Activated T-cell treated with anti-CD3 and anti-CD28 coated beads, Interleukin-2, amount 50 U/mL, for 4 hours (primary cell): Measurements from ENCODE around the gene SLCO2A1. TPM values are rescaled to one million over a fixed set of nuclear protein-coding genes. Genes with fewer than 3 reads are reported as not detected.

ENCODE experiments used
- ATAC-seq, 2 donors: fragments of 200-7000 bp; cut with Tn5 transposase; one replicate each; pipeline ENCODE4 v1.10.0; 2021
- DNase-seq: peaks from one replicate; pipeline ENCODE4 v3.0.0-alpha.2; 2020
- H3K27me3 Mint-ChIP-seq: one replicate; pipeline ENCODE4 v1.8.0; 2021; ENCODE audit warnings: low read depth, mixed read lengths
- H3K36me3 Mint-ChIP-seq: one replicate; pipeline ENCODE4 v1.8.0; 2022; ENCODE audit warnings: mixed read lengths; ENCODE audit not compliant: insufficient read depth
- H3K4me1 Mint-ChIP-seq: one replicate; pipeline ENCODE4 v1.8.0; 2021; ENCODE audit warnings: low read depth, mixed read lengths
- H3K4me3 Mint-ChIP-seq: one replicate; pipeline ENCODE4 v1.8.0; 2021; ENCODE audit warnings: mild to moderate bottlenecking, moderate library complexity, mixed read lengths
- H3K9me3 Mint-ChIP-seq: one replicate; pipeline ENCODE4 v1.8.0; 2021; ENCODE audit warnings: mixed read lengths
- total RNA-seq, 3 donors: library from RNA; stranded (reverse); gene quantifications; one replicate each; pipeline ENCODE4 v1.2.1, GENCODE V29; 2021

SLCO2A1 gene
- total RNA-seq, 3 donors from 2014 or later = 0.08 to 0.15 TPM; not detected in 1

DNA sequence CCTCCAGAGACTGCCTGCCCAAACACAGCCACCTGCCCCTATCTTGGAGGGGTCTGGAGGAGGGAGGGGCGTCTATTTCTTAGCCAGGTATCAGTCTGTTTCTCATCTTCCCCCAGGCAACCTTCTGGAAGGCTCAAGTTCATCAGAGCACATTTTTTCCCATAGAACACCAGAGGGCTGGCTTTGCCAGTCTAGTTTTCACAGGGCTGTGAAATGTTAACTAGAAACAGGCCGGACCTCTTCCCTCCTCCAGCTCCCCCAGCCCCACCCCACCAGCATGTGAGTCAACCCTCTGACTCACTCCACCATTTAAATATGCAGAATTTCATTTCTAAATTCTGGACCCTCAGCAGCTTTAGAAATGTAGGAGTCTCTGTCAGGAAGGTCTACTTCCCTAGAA lies 66.9 kb downstream of the SLCO2A1 start:
- DNase-seq (no peak), ATAC-seq (no peak)
- Mint-ChIP-seq H3K27me3 (no peaks in the 10 kb centered on the region), H3K36me3 (no peaks in the 10 kb centered on the region), H3K4me3 (no peak overlapping the region), H3K9me3 (no peaks in the 10 kb centered on the region), H3K4me1 (no peaks in the 10 kb centered on the region)

GRCh38 chr3:133958071-133958805 lies 71.5 kb downstream of the SLCO2A1 start:
- ATAC-seq = no peak
- no peak overlapping the region for H3K4me3 Mint-ChIP-seq

GRCh38 chr3:133956982-133957381 lies 72.7 kb downstream of the SLCO2A1 start:
- Mint-ChIP-seq H3K27me3 (peaks cover 4% of the 10 kb centered on the region), H3K4me3 (no peak overlapping the region), H3K36me3 (no peaks in the 10 kb centered on the region), H3K4me1 (no peaks in the 10 kb centered on the region), H3K9me3 (no peaks in the 10 kb centered on the region)
- DNase-seq (no peak), ATAC-seq (no peak)

More at GRCh38 chr3:133958071-133958805, 71.5 kb downstream of the SLCO2A1 start:
- H3K4me1 Mint-ChIP-seq = no peaks in the 10 kb centered on the region
- no peaks in the 10 kb centered on the region for H3K36me3 Mint-ChIP-seq
- no peaks in the 10 kb centered on the region for H3K9me3 Mint-ChIP-seq
- DNase-seq = no peak
- H3K27me3 Mint-ChIP-seq = peaks cover 3% of the 10 kb centered on the region

- no peak overlapping the region for H3K4me3 Mint-ChIP-seq
- no peaks in the 10 kb centered on the region for H3K9me3 Mint-ChIP-seq
- no peaks in the 10 kb centered on the region for H3K36me3 Mint-ChIP-seq
- DNase-seq (no peak), ATAC-seq (no peak)
- peaks cover 4% of the 10 kb centered on the region for H3K27me3 Mint-ChIP-seq
- H3K4me1 Mint-ChIP-seq = no peaks in the 10 kb centered on the region
Observed at GRCh38 chr3:133956353-133956752, 73.4 kb downstream of the SLCO2A1 start.

DNA sequence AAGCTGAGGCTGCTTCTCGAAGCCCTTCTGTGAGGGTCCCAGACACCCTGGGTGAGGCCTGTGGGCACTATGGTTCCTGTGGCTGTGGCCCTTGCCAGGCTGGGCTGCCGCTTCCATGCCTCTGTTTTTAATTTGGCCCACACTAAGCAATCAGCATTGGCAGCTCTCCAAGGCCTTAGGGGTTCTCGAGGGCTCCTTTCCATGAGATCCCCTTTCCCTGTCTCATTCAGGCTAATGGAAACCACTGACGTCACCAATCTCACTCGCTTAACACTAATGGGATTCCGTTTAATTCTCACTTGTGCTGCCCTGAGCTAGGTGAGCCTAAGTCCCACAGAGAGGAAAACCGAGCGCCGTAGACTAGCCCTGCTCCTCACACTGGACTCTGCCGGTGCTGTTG lies 73.8 kb downstream of the SLCO2A1 start:
- ATAC-seq = no peak

GRCh38 chr3:133954717-133955360 lies 74.9 kb downstream of the SLCO2A1 start:
- ATAC-seq (no peak), DNase-seq (no peak)
- no peaks in the 10 kb centered on the region for H3K9me3 Mint-ChIP-seq
- H3K27me3 Mint-ChIP-seq = peaks cover 4% of the 10 kb centered on the region
- no peak overlapping the region for H3K4me3 Mint-ChIP-seq
- no peaks in the 10 kb centered on the region for H3K4me1 Mint-ChIP-seq
- no peaks in the 10 kb centered on the region for H3K36me3 Mint-ChIP-seq

More for the DNA sequence above, 73.8 kb downstream of the SLCO2A1 start:
- Mint-ChIP-seq H3K4me3 (no peak overlapping the region), H3K4me1 (no peaks in the 10 kb centered on the region), H3K9me3 (no peaks in the 10 kb centered on the region), H3K27me3 (peaks cover 4% of the 10 kb centered on the region), H3K36me3 (no peaks in the 10 kb centered on the region)
- no peak for DNase-seq

DNA sequence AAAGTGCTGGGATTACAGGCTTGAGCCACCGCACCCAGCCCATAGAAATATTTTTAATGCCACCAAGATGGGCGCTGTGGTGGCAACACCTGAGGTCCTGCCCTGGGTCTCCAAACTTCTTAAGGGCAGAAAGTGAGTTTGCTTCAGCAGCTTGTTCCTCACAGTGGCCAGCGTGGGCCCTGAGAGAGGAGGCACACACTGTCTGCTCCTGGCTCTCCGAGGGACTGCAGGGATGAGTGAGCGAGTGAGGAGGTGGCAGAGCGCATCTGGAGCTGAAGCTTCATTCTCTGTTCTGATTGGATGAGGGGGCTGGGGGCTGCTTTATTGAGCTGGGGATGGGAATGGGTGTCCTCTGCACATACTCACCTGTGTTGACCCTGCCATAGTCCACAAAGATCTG lies 76.4 kb downstream of the SLCO2A1 start:
- Mint-ChIP-seq H3K4me1 (no peaks in the 10 kb centered on the region), H3K36me3 (no peaks in the 10 kb centered on the region), H3K4me3 (no peak overlapping the region), H3K9me3 (no peaks in the 10 kb centered on the region), H3K27me3 (peaks cover 4% of the 10 kb centered on the region)
- ATAC-seq = no peak
- no peak for DNase-seq

- H3K4me1 Mint-ChIP-seq = no peaks in the 10 kb centered on the region
- DNase-seq (no peak), ATAC-seq (no peak)
- H3K27me3 Mint-ChIP-seq = peaks cover 7% of the 10 kb centered on the region
- no peak overlapping the region for H3K4me3 Mint-ChIP-seq
- H3K36me3 Mint-ChIP-seq = no peaks in the 10 kb centered on the region
- H3K9me3 Mint-ChIP-seq = no peaks in the 10 kb centered on the region
Observed at GRCh38 chr3:133949438-133949837, 80.3 kb downstream of the SLCO2A1 start.

DNA sequence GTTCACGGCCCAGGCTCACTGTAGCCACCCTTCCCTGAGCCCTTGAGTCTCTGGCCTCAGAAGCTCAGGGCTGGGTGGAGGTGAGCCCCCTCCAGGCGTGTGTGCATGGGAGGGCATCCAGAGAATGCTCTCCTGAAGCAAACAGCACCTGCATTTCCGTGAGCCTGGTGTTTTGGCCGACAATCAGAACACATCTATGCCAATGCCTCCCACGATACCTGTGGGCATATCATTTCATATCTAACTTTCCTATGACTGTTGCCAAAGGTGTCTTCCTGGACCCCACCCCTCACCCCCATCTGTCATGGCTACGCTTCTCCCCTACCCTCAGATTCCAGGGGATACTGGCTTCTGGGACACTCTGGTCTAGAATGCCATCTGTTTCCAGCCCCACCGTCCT lies 80.7 kb downstream of the SLCO2A1 start:
- Mint-ChIP-seq H3K27me3 (peaks cover 7% of the 10 kb centered on the region), H3K4me3 (no peak overlapping the region), H3K9me3 (no peaks in the 10 kb centered on the region), H3K36me3 (no peaks in the 10 kb centered on the region), H3K4me1 (peaks cover under 1% of the 10 kb centered on the region)
- ATAC-seq = no peak
- no peak for DNase-seq

DNA sequence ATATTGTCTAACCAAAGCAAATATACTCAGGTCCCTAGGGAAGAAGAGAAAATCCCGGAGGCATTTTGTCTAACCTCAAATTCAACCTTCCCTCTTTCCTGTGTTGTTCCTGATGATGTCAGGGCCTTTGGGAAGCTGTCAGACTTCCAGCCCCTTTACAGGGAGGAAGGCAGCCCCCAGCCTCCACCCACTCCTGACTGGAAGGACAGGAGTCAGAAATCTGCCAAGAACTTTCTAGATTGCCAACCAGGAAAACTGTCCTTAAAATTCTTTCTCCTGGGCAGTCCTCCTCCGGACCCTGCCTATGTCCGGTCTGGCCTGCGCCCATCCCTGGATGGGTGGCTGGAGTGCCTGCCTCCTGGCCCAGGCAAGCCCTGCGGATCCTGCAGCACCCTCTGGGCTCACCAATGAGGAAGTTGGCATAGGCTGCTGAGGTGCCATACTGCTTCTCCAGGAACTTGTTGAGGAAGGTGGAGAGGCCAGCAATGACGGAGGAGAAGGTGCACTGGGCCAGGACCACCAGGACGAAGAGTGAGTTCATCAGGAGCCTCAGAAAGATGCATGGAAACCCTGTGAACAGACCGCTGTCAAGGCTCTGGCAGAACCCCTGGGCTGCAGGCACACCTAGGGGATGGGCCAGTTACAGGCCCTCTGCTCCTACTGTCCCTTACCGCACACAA lies 81.5 kb downstream of the SLCO2A1 start:
- H3K4me1 Mint-ChIP-seq = peaks cover 1% of the 10 kb centered on the region

DNA sequence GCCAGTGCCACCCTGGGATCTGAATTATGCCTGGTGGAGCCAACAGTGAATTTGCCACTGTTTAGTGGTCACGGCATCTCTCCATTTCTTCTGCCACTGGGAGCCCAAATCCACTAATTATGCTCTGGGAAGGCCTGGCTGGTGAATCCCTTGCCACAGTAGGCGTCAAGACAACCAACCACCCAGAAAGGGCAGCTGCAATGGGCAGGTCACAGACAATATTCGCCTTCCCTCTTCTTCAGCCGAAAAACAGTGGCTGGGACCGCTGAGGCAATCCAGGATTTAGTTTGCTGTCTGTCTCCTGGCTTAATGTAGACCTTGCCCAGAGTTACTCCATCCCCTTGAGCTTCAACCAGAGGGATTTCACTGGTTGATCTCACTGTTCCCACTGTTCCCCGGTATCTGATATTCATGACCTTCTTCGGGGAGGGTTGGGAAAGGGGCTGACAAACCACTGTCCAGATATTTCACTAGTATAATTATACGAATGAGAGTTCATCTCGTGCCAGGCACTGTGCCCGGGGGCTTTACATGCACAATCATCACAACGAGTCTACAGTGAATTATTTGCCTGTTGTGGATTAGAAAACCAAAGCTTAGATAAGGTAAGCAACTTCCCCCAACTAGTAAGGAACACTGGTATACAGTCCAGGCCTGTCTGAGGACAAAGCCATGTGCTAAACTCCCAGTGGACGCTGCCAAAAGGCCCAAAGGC lies 84.2 kb downstream of the SLCO2A1 start:
- DNase-seq (no peak), ATAC-seq (no peak)
- Mint-ChIP-seq H3K4me3 (no peak overlapping the region), H3K27me3 (peaks cover 10% of the 10 kb centered on the region), H3K9me3 (no peaks in the 10 kb centered on the region), H3K4me1 (peaks cover 6% of the 10 kb centered on the region), H3K36me3 (no peaks in the 10 kb centered on the region)

More for the DNA sequence above, 81.5 kb downstream of the SLCO2A1 start:
- H3K9me3 Mint-ChIP-seq = no peaks in the 10 kb centered on the region
- peaks cover 4% of the 10 kb centered on the region for H3K27me3 Mint-ChIP-seq
- DNase-seq (no peak), ATAC-seq (no peak)
- no peak overlapping the region for H3K4me3 Mint-ChIP-seq
- H3K36me3 Mint-ChIP-seq = no peaks in the 10 kb centered on the region

DNA sequence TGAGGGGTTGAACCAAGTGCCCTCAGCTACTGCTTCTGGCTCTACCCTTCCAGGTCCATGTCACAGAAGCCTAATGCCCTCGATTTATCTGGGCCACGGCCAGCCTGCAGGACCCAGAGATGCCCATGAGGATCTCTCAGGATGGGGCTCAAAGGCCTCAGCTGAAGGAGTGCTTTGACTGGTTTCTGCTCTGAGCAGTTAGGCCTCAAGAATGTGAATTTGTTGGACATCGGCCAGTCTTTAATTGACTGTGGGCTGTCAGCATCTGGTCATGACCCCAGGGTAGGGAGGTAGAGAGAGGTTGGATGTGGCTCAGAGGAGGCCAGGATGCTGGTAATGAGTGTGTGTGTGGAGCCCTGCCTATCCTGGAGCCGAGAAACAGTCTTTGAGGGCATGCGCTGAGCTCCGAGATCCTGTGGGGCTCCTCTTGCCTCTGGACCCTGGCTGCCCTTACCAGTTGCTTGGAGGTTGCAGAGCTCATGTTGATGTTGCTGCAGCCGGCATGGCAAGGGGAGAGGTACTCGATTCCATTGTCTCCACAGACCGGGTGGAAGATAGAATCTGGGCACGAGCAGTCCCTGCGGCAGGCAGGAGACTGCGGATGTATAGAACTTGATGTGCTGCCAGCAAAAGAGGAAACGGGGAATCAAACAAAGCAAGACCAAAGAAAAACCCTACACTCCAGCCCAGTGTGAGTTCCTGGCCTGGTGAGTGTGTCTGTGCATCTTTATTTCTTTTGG lies 84.9 kb downstream of the SLCO2A1 start:
- H3K4me1 Mint-ChIP-seq = peaks cover 6% of the 10 kb centered on the region
- no peak overlapping the region for H3K4me3 Mint-ChIP-seq
- DNase-seq (no peak), ATAC-seq (no peak)
- H3K36me3 Mint-ChIP-seq = no peaks in the 10 kb centered on the region
- peaks cover 10% of the 10 kb centered on the region for H3K27me3 Mint-ChIP-seq
- no peaks in the 10 kb centered on the region for H3K9me3 Mint-ChIP-seq

DNA sequence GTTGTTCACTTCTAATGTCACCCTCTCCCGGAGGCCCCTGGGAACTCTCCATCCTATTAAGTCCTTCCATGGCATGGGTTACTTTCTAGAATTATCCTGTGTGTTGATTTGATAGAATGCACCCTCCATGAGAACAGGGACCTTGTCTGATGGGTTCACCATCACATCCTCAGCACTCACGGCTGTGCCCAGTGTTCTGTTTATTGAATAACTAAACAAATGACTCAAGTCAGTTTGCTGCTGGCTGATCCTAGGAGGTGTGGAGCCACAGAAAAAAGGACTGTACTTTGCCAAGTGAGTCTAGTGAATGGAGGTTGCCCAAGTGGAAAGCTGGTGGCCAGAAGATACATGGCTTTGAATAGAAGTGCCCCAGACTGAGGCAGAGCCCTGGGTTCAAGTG lies 85.5 kb downstream of the SLCO2A1 start:
- peaks cover 10% of the 10 kb centered on the region for H3K27me3 Mint-ChIP-seq
- no peaks in the 10 kb centered on the region for H3K36me3 Mint-ChIP-seq
- H3K4me3 Mint-ChIP-seq = no peak overlapping the region
- ATAC-seq = no peak
- peaks cover 6% of the 10 kb centered on the region for H3K4me1 Mint-ChIP-seq
- DNase-seq = no peak
- no peaks in the 10 kb centered on the region for H3K9me3 Mint-ChIP-seq
